IMR-90 (cell line): Measurements from ENCODE around the gene PAX8. TPM values are rescaled to one million over a fixed set of nuclear protein-coding genes. Genes with fewer than 3 reads are reported as not detected.

ENCODE experiments used
- ATAC-seq: fragments of 200-7000 bp; cut with Tn5 transposase; 2 replicates; pipeline ENCODE4 v1.9.1; 2020; ENCODE audit warnings: low read depth, mild to moderate bottlenecking, moderate library complexity
- BruUV-seq: library from RNA; stranded (reverse); fragments of 400-500 nt; replicated peaks from 2 replicates; lab custom pipeline; 2021; lab: Mats Ljungman, UMichigan
- CTCF ChIA-PET: fragments of 300-600 bp; formaldehyde crosslinking; extraction: SDS; loops from one replicate; lab custom pipeline; 2021; ENCODE audit warnings: antibody characterized with exemption; lab: Yijun Ruan, JAX
- POLR2A ChIA-PET: fragments of 300-600 bp; sonication (Branson Sonifier 250); formaldehyde crosslinking; loops from one replicate; lab custom pipeline; 2022; ENCODE audit warnings: antibody characterized with exemption; ENCODE audit not compliant: unreplicated experiment; lab: Charles Lee
- DNase-seq: peaks from one replicate; pipeline ENCODE4 v3.0.0; 2013
- H2AFZ ChIP-seq: replicated peaks from 2 replicates; pipeline ENCODE3; 2013; ENCODE audit warnings: low read length, mild to moderate bottlenecking; ENCODE audit not compliant: poor library complexity
- H2AK5ac ChIP-seq: 2 replicates; pipeline ENCODE4 v1.6.1; 2013; ENCODE audit warnings: low read depth, low read length, inconsistent platforms
- H2AK9ac ChIP-seq: replicated peaks from 2 replicates; pipeline ENCODE3; 2013; ENCODE audit warnings: mild to moderate bottlenecking, low read depth, low read length, moderate library complexity; ENCODE audit not compliant: poor library complexity
- H2BK120ac ChIP-seq: 2 replicates; pipeline ENCODE4 v1.6.1; 2013; ENCODE audit warnings: low read depth, low read length, inconsistent platforms
- H2BK15ac ChIP-seq: 3 replicates; pipeline ENCODE4 v1.6.1; 2013; ENCODE audit warnings: low read depth, low read length, inconsistent platforms
- H2BK20ac ChIP-seq: 2 replicates; pipeline ENCODE4 v1.6.1; 2013; ENCODE audit warnings: low read depth, mild to moderate bottlenecking, inconsistent platforms, low read length, moderate library complexity
- H2BK5ac ChIP-seq: 2 replicates; pipeline ENCODE4 v1.6.1; 2013; ENCODE audit warnings: mild to moderate bottlenecking, low read depth, low read length, inconsistent platforms; ENCODE audit not compliant: poor library complexity, severe bottlenecking
- H3K14ac ChIP-seq: replicated peaks from 2 replicates; pipeline ENCODE4 v1.6.1; 2013; ENCODE audit warnings: low read depth, low read length, inconsistent platforms
- H3K18ac ChIP-seq: 2 replicates; pipeline ENCODE4 v1.6.1; 2013; ENCODE audit warnings: low read depth, low read length, control low read depth
- H3K23ac ChIP-seq: 2 replicates; pipeline ENCODE4 v1.6.1; 2013; ENCODE audit warnings: low read depth, low read length, inconsistent platforms
- H3K27ac ChIP-seq: 2 replicates; pipeline ENCODE4 v1.5.1; 2013; ENCODE audit warnings: mild to moderate bottlenecking, control low read depth, low read length; ENCODE audit not compliant: insufficient read depth
- H3K27me3 ChIP-seq: 2 replicates; pipeline ENCODE4 v1.6.1; 2013; ENCODE audit warnings: low read length; ENCODE audit not compliant: control insufficient read depth, insufficient read depth
- H3K36me3 ChIP-seq: 2 replicates; pipeline ENCODE4 v1.6.1; 2013; ENCODE audit warnings: low read length, mixed read lengths; ENCODE audit not compliant: control insufficient read depth, insufficient read depth
- H3K4ac ChIP-seq: 2 replicates; pipeline ENCODE4 v1.6.1; 2013; ENCODE audit warnings: low read depth, low read length, inconsistent platforms
- H3K4me1 ChIP-seq: 2 replicates; pipeline ENCODE4 v1.6.1; 2013; ENCODE audit warnings: low read length, mixed read lengths; ENCODE audit not compliant: control insufficient read depth, insufficient read depth
- H3K4me2 ChIP-seq: 2 replicates; pipeline ENCODE4 v1.6.1; 2013; ENCODE audit warnings: low read depth, mild to moderate bottlenecking, control low read depth, low read length, moderate library complexity
- H3K4me3 ChIP-seq: 2 replicates; pipeline ENCODE4 v1.5.1; 2013; ENCODE audit warnings: low read depth, mild to moderate bottlenecking, control low read depth, low read length, moderate library complexity; ENCODE audit not compliant: insufficient read depth
- H3K56ac ChIP-seq: 2 replicates; pipeline ENCODE4 v1.6.1; 2013; ENCODE audit warnings: low read length, inconsistent platforms; ENCODE audit not compliant: insufficient read depth; ENCODE audit errors: extremely low read depth
- H3K79me1 ChIP-seq, 2 experiments: 2 replicates each; pipeline ENCODE4 v1.6.1; 2013; ENCODE audit warnings: low read length in 2 of 2, inconsistent platforms in 1 of 2, low read depth in 1 of 2
- H3K9ac ChIP-seq: 2 replicates; pipeline ENCODE4 v1.6.1; 2013; ENCODE audit warnings: low read depth, low read length, control low read depth
- H3K9me1 ChIP-seq: 2 replicates; pipeline ENCODE4 v1.6.1; 2013; ENCODE audit warnings: low read length, inconsistent platforms; ENCODE audit not compliant: insufficient read depth
- H3K9me3 ChIP-seq: 2 replicates; pipeline ENCODE4 v1.6.1; 2013; ENCODE audit warnings: low read length; ENCODE audit not compliant: control insufficient read depth, insufficient read depth
- H4K20me1 ChIP-seq: 2 replicates; pipeline ENCODE4 v1.6.1; 2013; ENCODE audit warnings: low read length, inconsistent platforms; ENCODE audit not compliant: insufficient read depth
- H4K5ac ChIP-seq: 2 replicates; pipeline ENCODE4 v1.6.1; 2013; ENCODE audit warnings: mild to moderate bottlenecking, low read depth, low read length, control low read depth
- H4K8ac ChIP-seq, 2 experiments: 2 replicates each; pipeline ENCODE4 v1.6.1; 2013; ENCODE audit warnings: low read depth in 2 of 2, low read length in 2 of 2, control low read depth in 1 of 2, inconsistent platforms in 1 of 2
- H4K91ac ChIP-seq: 2 replicates; pipeline ENCODE4 v1.6.1; 2013; ENCODE audit warnings: low read depth, low read length, inconsistent platforms; ENCODE audit not compliant: insufficient read depth
- BHLHE40 ChIP-seq: fragments of 150-350 bp; IDR thresholded peaks from 2 replicates; pipeline ENCODE4 v1.6.1; 2016; ENCODE audit warnings: mild to moderate bottlenecking, low read depth, low read length
- CEBPB ChIP-seq: IDR thresholded peaks from 2 replicates; pipeline ENCODE4 v1.6.1; 2012; ENCODE audit warnings: low read depth, low read length, improper control_type of control experiment
- FOS ChIP-seq: fragments of 150-350 bp; IDR thresholded peaks from 2 replicates; pipeline ENCODE4 v1.6.1; 2016; ENCODE audit warnings: low read depth, low read length
- MAFK ChIP-seq: IDR thresholded peaks from 2 replicates; pipeline ENCODE4 v1.6.1; 2012; ENCODE audit warnings: low read depth, low read length, improper control_type of control experiment
- MXI1 ChIP-seq: IDR thresholded peaks from 2 replicates; pipeline ENCODE4 v1.6.1; 2012; ENCODE audit warnings: low read depth, mild to moderate bottlenecking, low read length, moderate library complexity, borderline replicate concordance
- NFE2L2 ChIP-seq: fragments of 150-350 bp; IDR thresholded peaks from 2 replicates; pipeline ENCODE4 v1.6.1; 2016; ENCODE audit warnings: low read depth, mild to moderate bottlenecking, low read length
- POLR2A ChIP-seq: IDR thresholded peaks from 2 replicates; pipeline ENCODE4 v1.6.1; 2012; ENCODE audit warnings: mild to moderate bottlenecking, low read depth, low read length
- RAD21 ChIP-seq: IDR thresholded peaks from 2 replicates; pipeline ENCODE4 v1.6.1; 2012; ENCODE audit warnings: low read length, improper control_type of control experiment
- RCOR1 ChIP-seq: IDR thresholded peaks from 2 replicates; pipeline ENCODE4 v1.6.1; 2012; ENCODE audit warnings: mild to moderate bottlenecking, low read length, improper control_type of control experiment; ENCODE audit not compliant: insufficient replicate concordance
- RFX5 ChIP-seq: IDR thresholded peaks from 2 replicates; pipeline ENCODE4 v1.8.0; 2012; ENCODE audit warnings: low read depth, mild to moderate bottlenecking, low read length, moderate library complexity
- SMC3 ChIP-seq: fragments of 150-350 bp; IDR thresholded peaks from 2 replicates; pipeline ENCODE4 v1.6.1; 2016; ENCODE audit warnings: low read depth, mild to moderate bottlenecking, antibody characterized with exemption, low read length, moderate library complexity
- USF2 ChIP-seq: fragments of 150-350 bp; IDR thresholded peaks from 2 replicates; pipeline ENCODE4 v1.6.1; 2017; ENCODE audit warnings: mild to moderate bottlenecking, antibody characterized with exemption, low read length, low read depth
- WGBS, 2 experiments: methylation state at CpG; one replicate each; pipeline versions ENCODE4 v1.1.5 to v1.1.7; 2013; ENCODE audit warnings: missing lambda C conversion rate in 2 of 2; ENCODE audit not compliant: insufficient read length in 1 of 2; ENCODE audit errors: extremely low coverage in 2 of 2; 5-methylcytosine and 5-hydroxymethylcytosine counted together
- dilution Hi-C: fragments of 300-500 bp; cut with HindIII; formaldehyde crosslinking; loops from one replicate; pipeline ENCODE4 v1.14.3; 2018; ENCODE audit warnings: low sequenced_read_pairs; ENCODE audit not compliant: unreplicated experiment
- in situ Hi-C: fragments of 300-500 bp; cut with MboI; formaldehyde crosslinking; loops from 3 replicates; pipeline ENCODE4 v1.14.3; 2019; ENCODE audit warnings: low sequenced_read_pairs, inconsistent platforms, mixed read lengths
- intact Hi-C: fragments of 100-400 bp; cut with micrococcal nuclease; formaldehyde crosslinking; loops from 2 replicates; pipeline ENCODE4 v1.10.0; 2022
- polyA plus RNA-seq, 3 experiments: library from polyadenylated mRNA; depleted of rRNA; stranded (reverse); fragments of >200 nt; gene quantifications; 2 replicates each; pipeline ENCODE4 v1.2.3, GENCODE V29; 2012; ENCODE audit warnings: low replicate concordance in 1 of 3
- total RNA-seq: library from RNA; depleted of rRNA; stranded (reverse); fragments of >200 nt; gene quantifications from 2 replicates; pipeline ENCODE4 v1.2.3, GENCODE V29; 2012
- TF ChIP-seq, protein P1 (sequence below): fragments of 150-350 bp; IDR thresholded peaks from 2 replicates; pipeline ENCODE4 v1.6.1; 2016; ENCODE audit warnings: low read depth, mild to moderate bottlenecking, low read length, moderate library complexity, borderline replicate concordance

Gene PAX8
- total and polyA plus RNA-seq, 2 of the 4 experiments (the other 2 are of a cell fraction) = 0.18 to 1.5 TPM

GRCh38 chr2:113278073-113278741 lies 514 bp downstream of the PAX8 start:
- no peak overlapping the region for H2AK9ac ChIP-seq
- no peak overlapping the region for H3K27ac ChIP-seq
- no peak overlapping the region; the same call in 2 of the 3 replicates for H2BK15ac ChIP-seq
- H2BK20ac ChIP-seq = no peak overlapping the region
- no peak overlapping the region for H3K4me3 ChIP-seq
- POLR2A ChIA-PET = no interaction called here
- H3K27me3 ChIP-seq = peaks cover 53% of the 10 kb centered on the region
- no peaks in the 10 kb centered on the region for H3K79me1 ChIP-seq
- ATAC-seq = no peak
- no TSS peak for BruUV-seq
- H4K20me1 ChIP-seq = no peaks in the 10 kb centered on the region
- 34% methylated on average over 23 of the region's 49 CpGs; no CpG with 5 or more reads in 1 of the 2 experiments for WGBS, 2 experiments
- no peak overlapping the region for H4K5ac ChIP-seq
- TF ChIP-seq SMC3 (no peak), USF2 (no peak), FOS (no peak), RAD21 (no peak), BHLHE40 (no peak), MXI1 (no peak), CEBPB (no peak), RFX5 (no peak), RCOR1 (no peak), MAFK (no peak), NFE2L2 (no peak), POLR2A (no peak)
- TF ChIP-seq, protein P1, sequence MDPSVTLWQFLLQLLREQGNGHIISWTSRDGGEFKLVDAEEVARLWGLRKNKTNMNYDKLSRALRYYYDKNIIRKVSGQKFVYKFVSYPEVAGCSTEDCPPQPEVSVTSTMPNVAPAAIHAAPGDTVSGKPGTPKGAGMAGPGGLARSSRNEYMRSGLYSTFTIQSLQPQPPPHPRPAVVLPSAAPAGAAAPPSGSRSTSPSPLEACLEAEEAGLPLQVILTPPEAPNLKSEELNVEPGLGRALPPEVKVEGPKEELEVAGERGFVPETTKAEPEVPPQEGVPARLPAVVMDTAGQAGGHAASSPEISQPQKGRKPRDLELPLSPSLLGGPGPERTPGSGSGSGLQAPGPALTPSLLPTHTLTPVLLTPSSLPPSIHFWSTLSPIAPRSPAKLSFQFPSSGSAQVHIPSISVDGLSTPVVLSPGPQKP = no peak
- H4K91ac ChIP-seq = no peak overlapping the region
- CTCF ChIA-PET = no interaction called here
- dilution Hi-C loops = no loop called here
- peaks cover 8% of the 10 kb centered on the region for H3K4me1 ChIP-seq
- DNase-seq = no peak
- H3K18ac ChIP-seq = no peak overlapping the region
- no peak overlapping the region for H3K9ac ChIP-seq
- intact Hi-C loops = no loop called here
- H2AFZ ChIP-seq = no peak overlapping the region
- H3K14ac ChIP-seq = no peak overlapping the region
- H2BK5ac ChIP-seq = no peak overlapping the region
- H3K9me1 ChIP-seq = no peaks in the 10 kb centered on the region
- no peaks in the 10 kb centered on the region; the same call in 1 of the 2 replicates for H3K9me3 ChIP-seq
- H3K4ac ChIP-seq = no peak overlapping the region
- no peak overlapping the region for H4K8ac ChIP-seq
- no peak overlapping the region for H2AK5ac ChIP-seq
- no peak overlapping the region for H3K23ac ChIP-seq
- in situ Hi-C loops = no loop called here
- H3K4me2 ChIP-seq = no peak overlapping the region
- H2BK120ac ChIP-seq = no peak overlapping the region
- H3K56ac ChIP-seq = no peak overlapping the region
- H3K36me3 ChIP-seq = no peaks in the 10 kb centered on the region
